Loucy (cell line): Measurements from ENCODE around the gene USP31.

Experiments
- H2AFZ ChIP-seq: fragments of 200-600 bp; sonication (generic); 2 replicates; pipeline ENCODE4 v1.6.0; 2016; ENCODE audit warnings: antibody characterized with exemption, mild to moderate bottlenecking, low read length, moderate library complexity
- H3F3A ChIP-seq: fragments of 200-600 bp; 2 replicates; pipeline ENCODE4 v1.6.0; 2016; ENCODE audit warnings: antibody characterized with exemption, low read depth, mild to moderate bottlenecking
- H3K27me3 ChIP-seq: fragments of 200-600 bp; sonication (generic); 2 replicates; pipeline ENCODE4 v1.6.1; 2014; ENCODE audit warnings: low read length, mild to moderate bottlenecking; ENCODE audit not compliant: insufficient read depth, poor library complexity, severe bottlenecking
- H3K36me3 ChIP-seq: fragments of 200-600 bp; sonication (generic); 2 replicates; pipeline ENCODE4 v1.6.1; 2016; ENCODE audit warnings: low read length; ENCODE audit not compliant: insufficient read depth
- H3K4me1 ChIP-seq: fragments of 200-600 bp; sonication (generic); 2 replicates; pipeline ENCODE4 v1.5.1; 2014; ENCODE audit warnings: low read length, mild to moderate bottlenecking; ENCODE audit not compliant: insufficient read depth, poor library complexity, severe bottlenecking
- H3K4me2 ChIP-seq: fragments of 200-600 bp; sonication (generic); 2 replicates; pipeline ENCODE4 v1.6.0; 2014; ENCODE audit warnings: antibody characterized with exemption, low read length, low read depth, mild to moderate bottlenecking; ENCODE audit not compliant: poor library complexity, severe bottlenecking
- H3K4me3 ChIP-seq: fragments of 200-600 bp; sonication (generic); 2 replicates; pipeline ENCODE4 v1.5.1; 2014; ENCODE audit warnings: low read length, mild to moderate bottlenecking, mixed read lengths; ENCODE audit not compliant: poor library complexity, severe bottlenecking
- H3K79me2 ChIP-seq: fragments of 200-600 bp; sonication (generic); 2 replicates; pipeline ENCODE4 v1.6.1; 2014; ENCODE audit warnings: low read length; ENCODE audit not compliant: insufficient read depth
- H3K9ac ChIP-seq: fragments of 200-600 bp; sonication (generic); 2 replicates; pipeline ENCODE4 v1.6.0; 2014; ENCODE audit warnings: mild to moderate bottlenecking, low read depth, low read length, moderate library complexity; ENCODE audit not compliant: poor library complexity, severe bottlenecking
- H3K9me2 ChIP-seq: fragments of 200-600 bp; sonication (generic); replicated peaks from 2 replicates; pipeline ENCODE4 v1.6.1; 2016; ENCODE audit warnings: low read depth, low read length, mixed read lengths
- H3K9me3 ChIP-seq: fragments of 200-600 bp; sonication (generic); 2 replicates; pipeline ENCODE4 v1.6.1; 2014; ENCODE audit warnings: mild to moderate bottlenecking, antibody characterized with exemption, low read length, low read depth; ENCODE audit not compliant: insufficient read depth
- H4K20me1 ChIP-seq: fragments of 200-600 bp; sonication (generic); 2 replicates; pipeline ENCODE4 v1.6.0; 2014; ENCODE audit warnings: antibody characterized with exemption, low read length, mild to moderate bottlenecking; ENCODE audit not compliant: insufficient read depth, poor library complexity, severe bottlenecking
- EZH2phosphoT487 ChIP-seq: fragments of 200-600 bp; IDR thresholded peaks from 2 replicates; pipeline ENCODE4 v1.6.1; 2018; ENCODE audit warnings: antibody characterized with exemption, mild to moderate bottlenecking, moderate library complexity, borderline replicate concordance
- TF ChIP-seq, protein P1 (sequence below): fragments of 200-600 bp; sonication (generic); conservative IDR thresholded peaks from 2 replicates; pipeline ENCODE4 v1.5.1; 2014; ENCODE audit warnings: mild to moderate bottlenecking, antibody characterized with exemption, low read length

USP31 gene

DNA sequence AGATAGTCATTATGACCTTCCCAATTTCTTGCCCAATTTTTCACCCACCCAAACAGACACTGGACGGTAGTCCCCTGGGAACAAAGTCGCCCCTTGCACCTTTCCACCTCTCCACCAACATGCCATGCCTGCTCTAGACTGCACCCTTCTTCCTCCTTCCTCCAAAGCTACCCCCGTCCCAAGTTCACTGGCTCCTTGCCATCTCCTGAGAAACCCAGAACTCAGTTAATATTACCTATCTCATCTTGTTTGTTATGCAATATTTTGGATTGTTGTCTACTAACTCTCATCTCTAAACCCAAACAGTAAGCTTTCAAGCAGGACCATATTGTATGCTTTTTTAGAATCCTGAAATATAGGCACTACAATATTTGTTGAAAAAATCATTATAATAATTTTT lies 63.3 kb downstream of the USP31 start:
- TF ChIP-seq, protein P1, sequence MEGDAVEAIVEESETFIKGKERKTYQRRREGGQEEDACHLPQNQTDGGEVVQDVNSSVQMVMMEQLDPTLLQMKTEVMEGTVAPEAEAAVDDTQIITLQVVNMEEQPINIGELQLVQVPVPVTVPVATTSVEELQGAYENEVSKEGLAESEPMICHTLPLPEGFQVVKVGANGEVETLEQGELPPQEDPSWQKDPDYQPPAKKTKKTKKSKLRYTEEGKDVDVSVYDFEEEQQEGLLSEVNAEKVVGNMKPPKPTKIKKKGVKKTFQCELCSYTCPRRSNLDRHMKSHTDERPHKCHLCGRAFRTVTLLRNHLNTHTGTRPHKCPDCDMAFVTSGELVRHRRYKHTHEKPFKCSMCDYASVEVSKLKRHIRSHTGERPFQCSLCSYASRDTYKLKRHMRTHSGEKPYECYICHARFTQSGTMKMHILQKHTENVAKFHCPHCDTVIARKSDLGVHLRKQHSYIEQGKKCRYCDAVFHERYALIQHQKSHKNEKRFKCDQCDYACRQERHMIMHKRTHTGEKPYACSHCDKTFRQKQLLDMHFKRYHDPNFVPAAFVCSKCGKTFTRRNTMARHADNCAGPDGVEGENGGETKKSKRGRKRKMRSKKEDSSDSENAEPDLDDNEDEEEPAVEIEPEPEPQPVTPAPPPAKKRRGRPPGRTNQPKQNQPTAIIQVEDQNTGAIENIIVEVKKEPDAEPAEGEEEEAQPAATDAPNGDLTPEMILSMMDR, result no peak
- no peak for TF ChIP-seq EZH2phosphoT487
- no peaks in the 10 kb centered on the region for H3K9me3 ChIP-seq
- no peaks in the 10 kb centered on the region for H3K9me2 ChIP-seq
- no peaks in the 10 kb centered on the region for H3F3A ChIP-seq
- H2AFZ ChIP-seq, result no peak overlapping the region
- peaks cover 35% of the 10 kb centered on the region; the same call in 1 of the 2 replicates for H3K36me3 ChIP-seq
- H3K4me3 ChIP-seq, result no peak overlapping the region
- no peak overlapping the region for H3K9ac ChIP-seq
- no peaks in the 10 kb centered on the region for H4K20me1 ChIP-seq
- H3K79me2 ChIP-seq, result no peaks in the 10 kb centered on the region
- H3K27me3 ChIP-seq, result no peaks in the 10 kb centered on the region
- H3K4me2 ChIP-seq, result no peak overlapping the region
- no peaks in the 10 kb centered on the region for H3K4me1 ChIP-seq

DNA sequence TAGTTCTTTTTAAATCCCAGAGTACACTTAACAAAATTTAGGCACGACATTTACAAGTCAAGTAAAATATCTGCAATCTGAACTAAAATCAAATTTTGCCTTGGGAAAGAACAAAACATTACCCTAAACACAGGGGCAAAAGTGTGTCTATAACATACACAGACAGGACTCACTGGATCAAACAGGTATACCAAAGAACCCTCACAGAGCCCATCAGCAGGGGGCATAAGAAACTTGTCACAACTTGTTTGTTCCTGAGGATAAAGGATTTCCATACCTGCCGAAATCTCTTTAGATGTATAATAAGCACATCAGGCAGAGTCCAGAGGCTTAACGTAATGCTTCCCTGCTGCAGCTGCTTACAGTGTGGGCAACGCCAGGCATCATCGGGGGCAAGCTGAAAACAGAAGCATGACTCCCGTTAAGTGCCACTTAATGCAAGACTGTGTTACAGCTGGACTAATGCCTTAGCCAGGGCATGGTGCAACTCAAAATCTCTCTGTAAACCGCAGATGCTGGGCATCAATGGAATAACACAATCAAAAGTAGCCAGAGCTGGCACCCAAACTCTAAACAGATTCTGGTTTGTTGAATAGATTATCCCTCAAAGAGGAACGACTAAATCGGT lies 67.0 kb downstream of the USP31 start:
- Histone ChIP-seq H4K20me1 (no peaks in the 10 kb centered on the region), H3K79me2 (no peaks in the 10 kb centered on the region), H3K4me2 (no peak overlapping the region), H3K36me3 (peaks cover 47% of the 10 kb centered on the region; the same call in 1 of the 2 replicates), H3K9me3 (no peaks in the 10 kb centered on the region), H3F3A (no peaks in the 10 kb centered on the region), H3K27me3 (no peaks in the 10 kb centered on the region), H2AFZ (no peak overlapping the region), H3K4me1 (no peaks in the 10 kb centered on the region), H3K9me2 (no peaks in the 10 kb centered on the region), H3K9ac (no peak overlapping the region), H3K4me3 (no peak overlapping the region)
- TF ChIP-seq, protein P1, result 0 out of 2 replicates have a peak, but pooled peaks have one; percentile 12
- TF ChIP-seq EZH2phosphoT487, result no peak

DNA sequence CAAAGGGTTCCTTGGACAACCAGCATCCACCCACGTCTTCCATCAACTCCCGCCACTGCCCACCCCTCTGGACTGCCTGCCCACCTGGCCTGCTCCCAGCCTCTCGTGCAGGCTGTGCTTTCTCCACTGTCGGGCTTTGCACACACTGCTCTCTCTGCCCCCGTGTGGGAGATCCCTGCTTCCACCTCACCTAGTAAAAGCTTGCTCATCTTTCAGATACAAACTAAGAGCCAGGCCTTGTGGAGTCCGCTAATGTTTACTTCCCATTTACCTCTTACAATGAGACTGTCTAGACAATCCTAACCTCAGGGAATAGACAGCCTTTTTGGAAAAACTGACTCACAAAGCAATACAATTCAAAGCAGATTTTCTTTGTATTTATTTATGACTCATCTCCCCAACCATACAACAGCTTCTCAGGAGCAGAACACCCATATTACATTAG lies 67.6 kb downstream of the USP31 start:
- no peak overlapping the region for H3K4me2 ChIP-seq
- TF ChIP-seq, protein P1, result no peak
- TF ChIP-seq EZH2phosphoT487, result no peak
- no peaks in the 10 kb centered on the region for H3K9me2 ChIP-seq

More for the DNA sequence above, 67.6 kb downstream of the USP31 start:
- Histone ChIP-seq H3K36me3 (peaks cover 47% of the 10 kb centered on the region; the same call in 1 of the 2 replicates), H3K9ac (no peak overlapping the region), H3K4me1 (no peaks in the 10 kb centered on the region), H3K4me3 (no peak overlapping the region), H2AFZ (no peak overlapping the region), H4K20me1 (no peaks in the 10 kb centered on the region), H3F3A (no peaks in the 10 kb centered on the region), H3K9me3 (no peaks in the 10 kb centered on the region), H3K27me3 (no peaks in the 10 kb centered on the region), H3K79me2 (no peaks in the 10 kb centered on the region)
